GM12878 (cell line): ENCODE measurements around the gene VCPKMT. TPM values are rescaled to one million over a fixed set of nuclear protein-coding genes. Genes with fewer than 3 reads are reported as not detected.
A peak's percentile ranks its signal among the peaks of the same experiment; 100 is the strongest.

Source experiments
- DPF2 ChIP-seq: fragments of 450-650 bp; IDR thresholded peaks from 2 replicates; pipeline ENCODE4 v1.6.1; 2017; ENCODE audit warnings: mild to moderate bottlenecking
- E2F4 ChIP-seq: IDR thresholded peaks from 2 replicates; pipeline ENCODE4 v1.6.1; 2012; ENCODE audit warnings: low read depth, low read length, improper control_type of control experiment
- FOXM1 ChIP-seq: IDR thresholded peaks from 2 replicates; pipeline ENCODE4 v1.6.1; 2012; ENCODE audit warnings: low read depth, mild to moderate bottlenecking, inconsistent platforms, low read length, moderate library complexity
- HSF1 ChIP-seq: fragments of 150-350 bp; IDR thresholded peaks from 2 replicates; pipeline ENCODE4 v1.6.1; 2014; ENCODE audit warnings: mild to moderate bottlenecking, low read depth, low read length
- MXI1 ChIP-seq: fragments of 150-350 bp; IDR thresholded peaks from 2 replicates; pipeline ENCODE4 v1.6.1; 2011; ENCODE audit warnings: low read depth, mild to moderate bottlenecking, inconsistent platforms, low read length, improper control_type of control experiment
- RAD51 ChIP-seq: fragments of 450-650 bp; IDR thresholded peaks from 2 replicates; pipeline ENCODE4 v1.6.1; 2016; ENCODE audit warnings: moderate library complexity, mild to moderate bottlenecking, inconsistent platforms
- RB1 ChIP-seq: fragments of 450-650 bp; formaldehyde crosslinking; IDR thresholded peaks from 2 replicates; pipeline ENCODE4 v1.6.1; 2017; ENCODE audit warnings: mild to moderate bottlenecking, borderline replicate concordance
- RCOR1 ChIP-seq: conservative IDR thresholded peaks from 2 replicates; pipeline ENCODE4 v1.6.1; 2012; ENCODE audit warnings: low read depth, low read length, improper control_type of control experiment
- SIN3A ChIP-seq: IDR thresholded peaks from 2 replicates; pipeline ENCODE4 v1.6.1; 2012; ENCODE audit warnings: low read depth, low read length, improper control_type of control experiment
- ZBED1 ChIP-seq: IDR thresholded peaks from 2 replicates; pipeline ENCODE4 v1.6.1; 2016; ENCODE audit warnings: borderline replicate concordance
- ZBTB40 ChIP-seq: fragments of 450-650 bp; IDR thresholded peaks from 2 replicates; pipeline ENCODE4 v1.6.1; 2016; ENCODE audit warnings: mild to moderate bottlenecking, moderate library complexity, borderline replicate concordance
- polyA plus RNA-seq, 11 experiments: library from polyadenylated mRNA; depleted of rRNA in 4 of 11; unstranded in 6 of 11; stranded (reverse) in 5 of 11; fragments of >200 nt; fragmentation: Nextera tagmentation in 4 of 11; fragmentation: Illumina TruSeq in 1 of 11; extraction: Ambion mirVana in 4 of 11; extraction: Trizol in 1 of 11; gene quantifications; 1 replicate in 1 of 11; 2 replicates in 10 of 11; pipeline versions ENCODE4 v1.2.1 to v1.2.3, GENCODE V29; 2011 to 2016; ENCODE audit warnings: inconsistent platforms in 2 of 11, missing spikeins in 2 of 11, low read depth in 1 of 11
- total RNA-seq, 4 experiments: library from RNA; depleted of rRNA in 3 of 4; stranded (reverse); fragments of >200 nt in 3 of 4; fragmentation: Illumina TruSeq in 1 of 4; extraction: Trizol in 1 of 4; gene quantifications; 2 replicates each; pipeline versions ENCODE4 v1.2.1 to v1.2.3, GENCODE V29; 2013 to 2021
- TF ChIP-seq, protein P1 (sequence below): fragments of 450-650 bp; IDR thresholded peaks from 2 replicates; pipeline ENCODE4 v1.6.1; 2017; ENCODE audit warnings: borderline replicate concordance
- TF ChIP-seq, protein P2 (sequence below): fragments of 450-650 bp; IDR thresholded peaks from 2 replicates; pipeline ENCODE4 v1.6.1; 2017; ENCODE audit warnings: mild to moderate bottlenecking, moderate library complexity
- TF ChIP-seq, protein P3 (sequence below): fragments of 450-650 bp; IDR thresholded peaks from 2 replicates; pipeline ENCODE4 v1.6.1; 2017; ENCODE audit warnings: mild to moderate bottlenecking, low read depth, inconsistent platforms; ENCODE audit not compliant: poor library complexity, severe bottlenecking

VCPKMT gene
- total and polyA plus RNA-seq, 10 of the 15 experiments (the other 5 are each of a cell fraction or from before 2014, with no cell fraction given) = 8.5 to 18.4 (median 12.8) TPM

DNA sequence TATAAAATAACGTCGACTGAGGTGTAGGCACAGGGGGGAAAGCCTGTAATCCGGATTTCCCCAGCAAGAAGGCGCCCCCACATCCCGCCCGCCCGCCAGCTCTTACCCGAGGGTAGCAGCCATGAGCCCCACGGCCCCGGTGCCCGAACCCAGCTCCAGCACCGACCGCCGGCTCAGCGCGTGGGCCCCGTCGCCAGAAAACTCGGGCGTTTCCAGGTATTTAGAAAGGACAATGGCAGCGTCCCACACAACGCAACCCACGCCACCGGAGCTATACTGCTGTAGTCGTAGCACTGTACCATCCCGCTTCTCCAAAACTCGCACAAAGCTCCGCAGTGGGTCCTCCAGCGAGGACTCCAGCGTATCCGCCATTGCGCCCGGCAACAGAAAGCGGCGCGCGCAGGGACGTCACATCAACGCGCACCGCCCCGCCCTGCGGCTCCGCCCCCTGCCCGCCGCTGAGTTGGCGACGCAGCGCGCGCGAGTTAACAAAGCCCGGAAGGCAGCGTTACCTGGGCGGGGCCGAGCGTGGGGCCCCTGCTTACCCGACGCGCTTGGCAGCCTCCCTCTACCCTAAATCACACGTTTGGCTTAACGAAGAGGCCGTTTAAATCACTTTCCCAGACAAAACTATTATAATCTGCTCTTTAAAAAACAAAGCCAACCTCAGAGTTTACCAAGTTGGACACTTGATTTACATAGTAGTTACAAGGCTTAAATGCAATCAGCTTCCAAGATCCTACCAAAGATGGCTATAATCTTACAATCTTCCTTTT lies at the start of gene VCPKMT (continued):
- TF ChIP-seq RB1 (peak; percentile 81; the same call in 1 of the 2 replicates), RCOR1 (no peak), SIN3A (peak; percentile 92; the same call in 1 of the 2 replicates), DPF2 (no peak), FOXM1 (no peak; the same call in 1 of the 2 replicates), MXI1 (peak; percentile 89; the same call in 1 of the 2 replicates), ZBTB40 (no peak), HSF1 (no peak), E2F4 (peak; percentile 78), RAD51 (no peak), ZBED1 (peak; percentile 58; the same call in 1 of the 2 replicates)
- TF ChIP-seq, protein P1, sequence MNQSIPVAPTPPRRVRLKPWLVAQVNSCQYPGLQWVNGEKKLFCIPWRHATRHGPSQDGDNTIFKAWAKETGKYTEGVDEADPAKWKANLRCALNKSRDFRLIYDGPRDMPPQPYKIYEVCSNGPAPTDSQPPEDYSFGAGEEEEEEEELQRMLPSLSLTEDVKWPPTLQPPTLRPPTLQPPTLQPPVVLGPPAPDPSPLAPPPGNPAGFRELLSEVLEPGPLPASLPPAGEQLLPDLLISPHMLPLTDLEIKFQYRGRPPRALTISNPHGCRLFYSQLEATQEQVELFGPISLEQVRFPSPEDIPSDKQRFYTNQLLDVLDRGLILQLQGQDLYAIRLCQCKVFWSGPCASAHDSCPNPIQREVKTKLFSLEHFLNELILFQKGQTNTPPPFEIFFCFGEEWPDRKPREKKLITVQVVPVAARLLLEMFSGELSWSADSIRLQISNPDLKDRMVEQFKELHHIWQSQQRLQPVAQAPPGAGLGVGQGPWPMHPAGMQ = no peak
- TF ChIP-seq, protein P2, sequence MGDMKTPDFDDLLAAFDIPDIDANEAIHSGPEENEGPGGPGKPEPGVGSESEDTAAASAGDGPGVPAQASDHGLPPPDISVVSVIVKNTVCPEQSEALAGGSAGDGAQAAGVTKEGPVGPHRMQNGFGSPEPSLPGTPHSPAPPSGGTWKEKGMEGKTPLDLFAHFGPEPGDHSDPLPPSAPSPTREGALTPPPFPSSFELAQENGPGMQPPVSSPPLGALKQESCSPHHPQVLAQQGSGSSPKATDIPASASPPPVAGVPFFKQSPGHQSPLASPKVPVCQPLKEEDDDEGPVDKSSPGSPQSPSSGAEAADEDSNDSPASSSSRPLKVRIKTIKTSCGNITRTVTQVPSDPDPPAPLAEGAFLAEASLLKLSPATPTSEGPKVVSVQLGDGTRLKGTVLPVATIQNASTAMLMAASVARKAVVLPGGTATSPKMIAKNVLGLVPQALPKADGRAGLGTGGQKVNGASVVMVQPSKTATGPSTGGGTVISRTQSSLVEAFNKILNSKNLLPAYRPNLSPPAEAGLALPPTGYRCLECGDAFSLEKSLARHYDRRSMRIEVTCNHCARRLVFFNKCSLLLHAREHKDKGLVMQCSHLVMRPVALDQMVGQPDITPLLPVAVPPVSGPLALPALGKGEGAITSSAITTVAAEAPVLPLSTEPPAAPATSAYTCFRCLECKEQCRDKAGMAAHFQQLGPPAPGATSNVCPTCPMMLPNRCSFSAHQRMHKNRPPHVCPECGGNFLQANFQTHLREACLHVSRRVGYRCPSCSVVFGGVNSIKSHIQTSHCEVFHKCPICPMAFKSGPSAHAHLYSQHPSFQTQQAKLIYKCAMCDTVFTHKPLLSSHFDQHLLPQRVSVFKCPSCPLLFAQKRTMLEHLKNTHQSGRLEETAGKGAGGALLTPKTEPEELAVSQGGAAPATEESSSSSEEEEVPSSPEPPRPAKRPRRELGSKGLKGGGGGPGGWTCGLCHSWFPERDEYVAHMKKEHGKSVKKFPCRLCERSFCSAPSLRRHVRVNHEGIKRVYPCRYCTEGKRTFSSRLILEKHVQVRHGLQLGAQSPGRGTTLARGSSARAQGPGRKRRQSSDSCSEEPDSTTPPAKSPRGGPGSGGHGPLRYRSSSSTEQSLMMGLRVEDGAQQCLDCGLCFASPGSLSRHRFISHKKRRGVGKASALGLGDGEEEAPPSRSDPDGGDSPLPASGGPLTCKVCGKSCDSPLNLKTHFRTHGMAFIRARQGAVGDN = peak; percentile 88
- TF ChIP-seq, protein P3, sequence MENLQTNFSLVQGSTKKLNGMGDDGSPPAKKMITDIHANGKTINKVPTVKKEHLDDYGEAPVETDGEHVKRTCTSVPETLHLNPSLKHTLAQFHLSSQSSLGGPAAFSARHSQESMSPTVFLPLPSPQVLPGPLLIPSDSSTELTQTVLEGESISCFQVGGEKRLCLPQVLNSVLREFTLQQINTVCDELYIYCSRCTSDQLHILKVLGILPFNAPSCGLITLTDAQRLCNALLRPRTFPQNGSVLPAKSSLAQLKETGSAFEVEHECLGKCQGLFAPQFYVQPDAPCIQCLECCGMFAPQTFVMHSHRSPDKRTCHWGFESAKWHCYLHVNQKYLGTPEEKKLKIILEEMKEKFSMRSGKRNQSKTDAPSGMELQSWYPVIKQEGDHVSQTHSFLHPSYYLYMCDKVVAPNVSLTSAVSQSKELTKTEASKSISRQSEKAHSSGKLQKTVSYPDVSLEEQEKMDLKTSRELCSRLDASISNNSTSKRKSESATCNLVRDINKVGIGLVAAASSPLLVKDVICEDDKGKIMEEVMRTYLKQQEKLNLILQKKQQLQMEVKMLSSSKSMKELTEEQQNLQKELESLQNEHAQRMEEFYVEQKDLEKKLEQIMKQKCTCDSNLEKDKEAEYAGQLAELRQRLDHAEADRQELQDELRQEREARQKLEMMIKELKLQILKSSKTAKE = peak; percentile 21
